IMR-90 (cell line): ENCODE data around the gene AP3S1.

Experiments used
- BHLHE40 ChIP-seq: fragments of 150-350 bp; IDR thresholded peaks from 2 replicates; pipeline ENCODE4 v1.6.1; 2016; ENCODE audit warnings: mild to moderate bottlenecking, low read depth, low read length
- CEBPB ChIP-seq: IDR thresholded peaks from 2 replicates; pipeline ENCODE4 v1.6.1; 2012; ENCODE audit warnings: low read depth, low read length, improper control_type of control experiment
- FOS ChIP-seq: fragments of 150-350 bp; IDR thresholded peaks from 2 replicates; pipeline ENCODE4 v1.6.1; 2016; ENCODE audit warnings: low read depth, low read length
- MAFK ChIP-seq: IDR thresholded peaks from 2 replicates; pipeline ENCODE4 v1.6.1; 2012; ENCODE audit warnings: low read depth, low read length, improper control_type of control experiment
- MAZ ChIP-seq: IDR thresholded peaks from 2 replicates; pipeline ENCODE4 v1.6.1; 2012; ENCODE audit warnings: low read depth, mild to moderate bottlenecking, low read length, improper control_type of control experiment, moderate library complexity, borderline replicate concordance
- MXI1 ChIP-seq: IDR thresholded peaks from 2 replicates; pipeline ENCODE4 v1.6.1; 2012; ENCODE audit warnings: low read depth, mild to moderate bottlenecking, low read length, moderate library complexity, borderline replicate concordance
- POLR2A ChIP-seq: IDR thresholded peaks from 2 replicates; pipeline ENCODE4 v1.6.1; 2012; ENCODE audit warnings: mild to moderate bottlenecking, low read depth, low read length
- RAD21 ChIP-seq: IDR thresholded peaks from 2 replicates; pipeline ENCODE4 v1.6.1; 2012; ENCODE audit warnings: low read length, improper control_type of control experiment
- RCOR1 ChIP-seq: IDR thresholded peaks from 2 replicates; pipeline ENCODE4 v1.6.1; 2012; ENCODE audit warnings: mild to moderate bottlenecking, low read length, improper control_type of control experiment; ENCODE audit not compliant: insufficient replicate concordance
- RFX5 ChIP-seq: IDR thresholded peaks from 2 replicates; pipeline ENCODE4 v1.8.0; 2012; ENCODE audit warnings: low read depth, mild to moderate bottlenecking, low read length, moderate library complexity
- SMC3 ChIP-seq: fragments of 150-350 bp; IDR thresholded peaks from 2 replicates; pipeline ENCODE4 v1.6.1; 2016; ENCODE audit warnings: low read depth, mild to moderate bottlenecking, antibody characterized with exemption, low read length, moderate library complexity
- TF ChIP-seq, protein P1 (sequence below): conservative IDR thresholded peaks from 2 replicates; pipeline ENCODE4 v1.5.1; 2012; ENCODE audit warnings: mild to moderate bottlenecking, low read depth, low read length, improper control_type of control experiment
- TF ChIP-seq, protein P2 (sequence below): fragments of 150-350 bp; IDR thresholded peaks from 2 replicates; pipeline ENCODE4 v1.6.1; 2016; ENCODE audit warnings: low read depth, mild to moderate bottlenecking, low read length, moderate library complexity, borderline replicate concordance
- TF ChIP-seq, protein P3 (sequence below): fragments of 150-350 bp; IDR thresholded peaks from 2 replicates; pipeline ENCODE4 v1.6.1; 2017; ENCODE audit warnings: mild to moderate bottlenecking, antibody characterized with exemption, low read length, low read depth

DNA sequence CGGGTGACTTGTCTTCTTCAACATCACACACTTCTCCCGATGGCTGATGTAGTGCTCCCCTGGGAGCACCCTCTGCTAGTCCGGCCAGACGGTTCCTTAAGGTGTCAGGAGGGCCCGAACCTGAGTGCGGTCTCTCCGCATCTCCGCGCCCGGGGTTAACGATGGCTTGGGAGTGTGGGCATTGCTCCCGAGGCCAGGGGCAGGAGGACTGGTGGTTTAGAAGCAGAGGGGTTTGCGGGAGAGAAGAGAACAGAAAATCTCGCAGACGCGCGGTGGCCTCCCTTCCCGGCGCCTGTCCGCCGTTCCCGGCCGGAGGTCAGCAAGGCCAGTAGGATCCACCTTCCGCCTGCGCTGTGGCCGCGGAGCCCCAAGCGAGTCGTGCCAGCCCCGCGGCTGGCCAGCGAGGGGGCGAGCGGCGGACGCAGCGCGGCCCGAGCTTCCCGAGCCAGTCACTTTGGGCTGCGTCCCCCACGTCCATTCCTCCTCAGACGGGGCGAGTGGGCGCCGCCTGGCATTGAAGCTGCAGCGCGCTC is 26.0 kb upstream of the AP3S1 start:
- TF ChIP-seq, protein P1, sequence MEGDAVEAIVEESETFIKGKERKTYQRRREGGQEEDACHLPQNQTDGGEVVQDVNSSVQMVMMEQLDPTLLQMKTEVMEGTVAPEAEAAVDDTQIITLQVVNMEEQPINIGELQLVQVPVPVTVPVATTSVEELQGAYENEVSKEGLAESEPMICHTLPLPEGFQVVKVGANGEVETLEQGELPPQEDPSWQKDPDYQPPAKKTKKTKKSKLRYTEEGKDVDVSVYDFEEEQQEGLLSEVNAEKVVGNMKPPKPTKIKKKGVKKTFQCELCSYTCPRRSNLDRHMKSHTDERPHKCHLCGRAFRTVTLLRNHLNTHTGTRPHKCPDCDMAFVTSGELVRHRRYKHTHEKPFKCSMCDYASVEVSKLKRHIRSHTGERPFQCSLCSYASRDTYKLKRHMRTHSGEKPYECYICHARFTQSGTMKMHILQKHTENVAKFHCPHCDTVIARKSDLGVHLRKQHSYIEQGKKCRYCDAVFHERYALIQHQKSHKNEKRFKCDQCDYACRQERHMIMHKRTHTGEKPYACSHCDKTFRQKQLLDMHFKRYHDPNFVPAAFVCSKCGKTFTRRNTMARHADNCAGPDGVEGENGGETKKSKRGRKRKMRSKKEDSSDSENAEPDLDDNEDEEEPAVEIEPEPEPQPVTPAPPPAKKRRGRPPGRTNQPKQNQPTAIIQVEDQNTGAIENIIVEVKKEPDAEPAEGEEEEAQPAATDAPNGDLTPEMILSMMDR, result no peak
- TF ChIP-seq POLR2A (no peak), FOS (no peak), RAD21 (no peak), RCOR1 (no peak), BHLHE40 (no peak), MAFK (no peak), MAZ (no peak), CEBPB (no peak), RFX5 (no peak), MXI1 (no peak), SMC3 (no peak)
- TF ChIP-seq, protein P2, sequence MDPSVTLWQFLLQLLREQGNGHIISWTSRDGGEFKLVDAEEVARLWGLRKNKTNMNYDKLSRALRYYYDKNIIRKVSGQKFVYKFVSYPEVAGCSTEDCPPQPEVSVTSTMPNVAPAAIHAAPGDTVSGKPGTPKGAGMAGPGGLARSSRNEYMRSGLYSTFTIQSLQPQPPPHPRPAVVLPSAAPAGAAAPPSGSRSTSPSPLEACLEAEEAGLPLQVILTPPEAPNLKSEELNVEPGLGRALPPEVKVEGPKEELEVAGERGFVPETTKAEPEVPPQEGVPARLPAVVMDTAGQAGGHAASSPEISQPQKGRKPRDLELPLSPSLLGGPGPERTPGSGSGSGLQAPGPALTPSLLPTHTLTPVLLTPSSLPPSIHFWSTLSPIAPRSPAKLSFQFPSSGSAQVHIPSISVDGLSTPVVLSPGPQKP, result no peak
- TF ChIP-seq, protein P3, sequence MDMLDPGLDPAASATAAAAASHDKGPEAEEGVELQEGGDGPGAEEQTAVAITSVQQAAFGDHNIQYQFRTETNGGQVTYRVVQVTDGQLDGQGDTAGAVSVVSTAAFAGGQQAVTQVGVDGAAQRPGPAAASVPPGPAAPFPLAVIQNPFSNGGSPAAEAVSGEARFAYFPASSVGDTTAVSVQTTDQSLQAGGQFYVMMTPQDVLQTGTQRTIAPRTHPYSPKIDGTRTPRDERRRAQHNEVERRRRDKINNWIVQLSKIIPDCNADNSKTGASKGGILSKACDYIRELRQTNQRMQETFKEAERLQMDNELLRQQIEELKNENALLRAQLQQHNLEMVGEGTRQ, result no peak
